ENCODE data around the gene HSFX3. TPM values are rescaled to one million over a fixed set of nuclear protein-coding genes. Genes with fewer than 3 reads are reported as not detected.

The HSFX3 gene
- total RNA-seq, 1 donor from 2014 or later, result not detected

- H3K9me3 Mint-ChIP-seq, result peaks cover 9% of the 10 kb centered on the region
- H3K4me2 ChIP-seq, result no peak overlapping the region
These were observed 32.4 kb downstream of the HSFX3 start for GRCh38 chrX:149517308-149517707.

DNA sequence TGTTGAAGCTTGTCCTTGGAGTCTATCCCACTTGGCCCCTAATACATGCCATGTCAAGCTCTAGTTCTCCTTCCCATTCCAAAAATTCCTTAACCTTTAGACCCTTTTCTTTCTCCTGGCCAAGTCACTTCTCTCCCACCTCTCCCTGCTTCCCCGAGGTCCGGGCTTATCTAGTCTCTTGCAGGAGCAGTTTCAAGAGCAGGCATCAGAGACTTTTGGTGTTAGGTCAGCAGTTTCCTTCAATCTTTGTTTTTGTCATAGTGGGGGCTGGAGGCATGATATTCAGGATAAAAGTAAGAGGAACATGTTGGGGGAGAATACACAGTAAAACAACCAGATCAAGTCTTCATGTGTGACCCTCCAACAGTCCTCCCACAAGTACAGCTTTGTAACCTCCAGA is 33.1 kb downstream of the HSFX3 start:
- Histone ChIP-seq H3K9me3 (ENCODE audit: low read depth) (no peaks in the 10 kb centered on the region), H3K4me3 (no peak overlapping the region), H4K20me1 (ENCODE audit: low read depth) (no peaks in the 10 kb centered on the region), H3K4me2 (no peak overlapping the region), H3K9ac (no peak overlapping the region), H3K27ac (no peak overlapping the region), H3K79me2 (ENCODE audit: low read depth) (no peaks in the 10 kb centered on the region), H3K27me3 (no peaks in the 10 kb centered on the region), H2AFZ (replicated peaks) (no peak overlapping the region), H3F3A (ENCODE audit: low read depth) (peaks cover 6% of the 10 kb centered on the region), H3K4me1 (no peaks in the 10 kb centered on the region), H3K36me3 (no peaks in the 10 kb centered on the region)
- Mint-ChIP-seq H3K4me1 (peaks cover 2% of the 10 kb centered on the region), H3K36me3 (peaks cover 2% of the 10 kb centered on the region), H3K4me3 (no peak overlapping the region), H3K9me3 (peaks cover 9% of the 10 kb centered on the region), H3K27ac (no peak overlapping the region), H3K27me3 (ENCODE audit: insufficient read depth, low read depth) (peaks cover 4% of the 10 kb centered on the region)
- DNase-seq (ENCODE audit: low spot score), result no peak
- TF ChIP-seq EZH2phosphoT487 (IDR thresholded peaks at IDR 0.05) (no peak), EZH2 (IDR thresholded peaks at IDR 0.05) (no peak)
- TF ChIP-seq, protein P1, sequence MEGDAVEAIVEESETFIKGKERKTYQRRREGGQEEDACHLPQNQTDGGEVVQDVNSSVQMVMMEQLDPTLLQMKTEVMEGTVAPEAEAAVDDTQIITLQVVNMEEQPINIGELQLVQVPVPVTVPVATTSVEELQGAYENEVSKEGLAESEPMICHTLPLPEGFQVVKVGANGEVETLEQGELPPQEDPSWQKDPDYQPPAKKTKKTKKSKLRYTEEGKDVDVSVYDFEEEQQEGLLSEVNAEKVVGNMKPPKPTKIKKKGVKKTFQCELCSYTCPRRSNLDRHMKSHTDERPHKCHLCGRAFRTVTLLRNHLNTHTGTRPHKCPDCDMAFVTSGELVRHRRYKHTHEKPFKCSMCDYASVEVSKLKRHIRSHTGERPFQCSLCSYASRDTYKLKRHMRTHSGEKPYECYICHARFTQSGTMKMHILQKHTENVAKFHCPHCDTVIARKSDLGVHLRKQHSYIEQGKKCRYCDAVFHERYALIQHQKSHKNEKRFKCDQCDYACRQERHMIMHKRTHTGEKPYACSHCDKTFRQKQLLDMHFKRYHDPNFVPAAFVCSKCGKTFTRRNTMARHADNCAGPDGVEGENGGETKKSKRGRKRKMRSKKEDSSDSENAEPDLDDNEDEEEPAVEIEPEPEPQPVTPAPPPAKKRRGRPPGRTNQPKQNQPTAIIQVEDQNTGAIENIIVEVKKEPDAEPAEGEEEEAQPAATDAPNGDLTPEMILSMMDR (IDR thresholded peaks at IDR 0.05), result no peak

More at GRCh38 chrX:149517308-149517707, 32.4 kb downstream of the HSFX3 start:
- H3K27me3 Mint-ChIP-seq (ENCODE audit: insufficient read depth, low read depth), result peaks cover 4% of the 10 kb centered on the region
- Histone ChIP-seq H3K27me3 (no peaks in the 10 kb centered on the region), H3K27ac (no peak overlapping the region), H3K4me1 (no peaks in the 10 kb centered on the region), H3K9me3 (ENCODE audit: low read depth) (no peaks in the 10 kb centered on the region), H2AFZ (replicated peaks) (no peak overlapping the region), H3K36me3 (no peaks in the 10 kb centered on the region), H4K20me1 (ENCODE audit: low read depth) (no peaks in the 10 kb centered on the region), H3K79me2 (ENCODE audit: low read depth) (no peaks in the 10 kb centered on the region), H3K4me3 (no peak overlapping the region), H3F3A (ENCODE audit: low read depth) (peaks cover 6% of the 10 kb centered on the region), H3K9ac (no peak overlapping the region)
- H3K27ac Mint-ChIP-seq, result no peak overlapping the region
- H3K4me3 Mint-ChIP-seq, result no peak overlapping the region
- peaks cover 2% of the 10 kb centered on the region for H3K36me3 Mint-ChIP-seq
- DNase-seq (ENCODE audit: low spot score), result no peak
- TF ChIP-seq EZH2 (IDR thresholded peaks at IDR 0.05), result no peak
- TF ChIP-seq, protein P1 (IDR thresholded peaks at IDR 0.05), result no peak
- TF ChIP-seq EZH2phosphoT487 (IDR thresholded peaks at IDR 0.05), result no peak
- peaks cover 5% of the 10 kb centered on the region for H3K4me1 Mint-ChIP-seq

DNA sequence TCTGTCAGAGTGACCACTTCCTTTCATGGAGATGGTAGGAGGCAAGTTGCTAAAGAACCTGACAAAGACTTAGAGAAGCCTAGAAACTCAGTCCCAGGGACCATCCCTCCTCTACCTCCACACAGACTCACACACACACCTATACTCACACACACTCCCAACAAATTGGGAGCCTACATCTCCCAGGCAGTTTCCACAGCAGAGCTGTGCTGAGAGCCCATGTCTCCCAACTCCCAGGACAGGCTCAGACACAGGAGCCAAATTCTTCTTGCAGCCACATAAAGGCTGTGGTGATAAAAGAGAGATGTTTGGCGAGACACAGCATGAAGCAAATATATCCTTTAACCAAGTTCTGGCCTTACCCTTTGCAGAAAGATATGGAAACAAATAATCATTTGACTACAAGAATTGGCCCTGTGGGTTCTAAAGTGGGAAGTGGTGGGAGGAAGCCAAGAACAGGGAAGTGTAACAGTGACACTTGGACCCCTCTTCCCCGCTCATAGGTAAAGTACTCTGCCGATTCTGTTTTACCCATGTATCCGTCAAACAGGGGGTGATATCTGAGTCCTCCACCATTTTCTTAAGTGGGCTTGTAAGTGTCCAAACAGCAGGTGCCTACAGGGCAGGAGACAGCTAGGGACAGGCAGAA is 33.6 kb downstream of the HSFX3 start:
- H3K27me3 ChIP-seq, result no peaks in the 10 kb centered on the region
- peaks cover 4% of the 10 kb centered on the region for H3K4me1 Mint-ChIP-seq
- peaks cover 9% of the 10 kb centered on the region for H3K9me3 Mint-ChIP-seq

More for the DNA sequence above, 33.6 kb downstream of the HSFX3 start:
- peaks cover 2% of the 10 kb centered on the region for H3K36me3 Mint-ChIP-seq
- Histone ChIP-seq H3K9ac (no peak overlapping the region), H3K4me3 (no peak overlapping the region), H3K79me2 (ENCODE audit: low read depth) (no peaks in the 10 kb centered on the region), H3K36me3 (no peaks in the 10 kb centered on the region), H3K4me1 (no peaks in the 10 kb centered on the region), H3K27ac (no peak overlapping the region), H3K9me3 (ENCODE audit: low read depth) (no peaks in the 10 kb centered on the region), H4K20me1 (ENCODE audit: low read depth) (no peaks in the 10 kb centered on the region), H3F3A (ENCODE audit: low read depth) (peaks cover 6% of the 10 kb centered on the region), H3K4me2 (no peak overlapping the region), H2AFZ (replicated peaks) (no peak overlapping the region)
- TF ChIP-seq EZH2 (IDR thresholded peaks at IDR 0.05) (no peak), EZH2phosphoT487 (IDR thresholded peaks at IDR 0.05) (no peak)
- TF ChIP-seq, protein P1 (IDR thresholded peaks at IDR 0.05), result no peak
- DNase-seq (ENCODE audit: low spot score), result no peak
- peaks cover 4% of the 10 kb centered on the region for H3K27me3 Mint-ChIP-seq (ENCODE audit: insufficient read depth, low read depth)
- no peak overlapping the region for H3K27ac Mint-ChIP-seq
- H3K4me3 Mint-ChIP-seq, result no peak overlapping the region
